Natural killer cell (primary cell): ENCODE measurements around the gene OPA3. TPM values are rescaled to one million over a fixed set of nuclear protein-coding genes. Genes with fewer than 3 reads are reported as not detected.
A peak's percentile ranks its signal among the peaks of the same experiment; 100 is the strongest.

Experiments
- ATAC-seq, 3 donors: fragments of 150-1000 bp in 2 of 3; fragments of 200-7000 bp in 1 of 3; cut with Tn5 transposase; 1 replicate in 1 of 3; 2 replicates in 2 of 3; pipeline ENCODE4 v1.10.0; 2021; ENCODE audit warnings: mild to moderate bottlenecking in 2 of 3, moderate library complexity in 2 of 3
- DNase-seq, 2 donors: peaks; one replicate each; pipeline versions ENCODE4 v3.0.0 to v3.0.0-alpha.2; 2013 to 2021; ENCODE audit warnings: mixed read lengths in 1 of 2
- H3K27ac ChIP-seq: one replicate; pipeline ENCODE4 v1.5.1; 2013; ENCODE audit warnings: mild to moderate bottlenecking, low read length
- H3K27me3 ChIP-seq: one replicate; pipeline ENCODE4 v1.6.1; 2013; ENCODE audit warnings: low read length; ENCODE audit not compliant: control insufficient read depth, insufficient read depth
- H3K36me3 ChIP-seq: one replicate; pipeline ENCODE4 v1.6.1; 2013; ENCODE audit warnings: low read length; ENCODE audit not compliant: control insufficient read depth, insufficient read depth
- H3K4me1 ChIP-seq: one replicate; pipeline ENCODE4 v1.6.1; 2013; ENCODE audit warnings: low read length; ENCODE audit not compliant: control insufficient read depth, insufficient read depth
- H3K4me3 ChIP-seq: one replicate; pipeline ENCODE4 v1.5.1; 2013; ENCODE audit warnings: low read length
- H3K9me3 ChIP-seq: one replicate; pipeline ENCODE4 v1.6.1; 2013; ENCODE audit warnings: low read length; ENCODE audit not compliant: control insufficient read depth, insufficient read depth
- H3K27ac Mint-ChIP-seq, 2 donors: one replicate each; pipeline ENCODE4 v1.8.0; 2022; ENCODE audit warnings: mild to moderate bottlenecking in 2 of 2, mixed read lengths in 2 of 2, moderate library complexity in 1 of 2
- H3K27me3 Mint-ChIP-seq, 2 donors: one replicate each; pipeline ENCODE4 v1.8.0; 2022; ENCODE audit warnings: low read depth in 2 of 2, mixed read lengths in 2 of 2
- H3K36me3 Mint-ChIP-seq: one replicate; pipeline ENCODE4 v1.8.0; 2022; ENCODE audit warnings: mixed read lengths
- H3K4me1 Mint-ChIP-seq, 2 donors: one replicate each; pipeline ENCODE4 v1.8.0; 2022; ENCODE audit warnings: mixed read lengths in 2 of 2
- H3K4me3 Mint-ChIP-seq: one replicate; pipeline ENCODE4 v1.8.0; 2022; ENCODE audit warnings: mild to moderate bottlenecking, moderate library complexity, mixed read lengths
- H3K9me3 Mint-ChIP-seq, 2 donors: one replicate each; pipeline ENCODE4 v1.8.0; 2022; ENCODE audit warnings: mixed read lengths in 2 of 2
- CTCF ChIP-seq: fragments of 200-600 bp; IDR thresholded peaks from one replicate; pipeline ENCODE4 v1.8.0; 2022; ENCODE audit warnings: antibody characterized with exemption
- WGBS: methylation state at CpG from one replicate; pipeline ENCODE4 v1.1.7; 2013; ENCODE audit warnings: missing lambda C conversion rate; ENCODE audit not compliant: insufficient coverage; 5-methylcytosine and 5-hydroxymethylcytosine counted together
- intact Hi-C: fragments of 100-400 bp; cut with micrococcal nuclease; formaldehyde crosslinking; loops from one replicate; pipeline ENCODE4 v1.14.2; 2022
- total RNA-seq, 4 donors: library from RNA; stranded (reverse); fragments of 120-200 nt in 1 of 4; gene quantifications; one replicate each; pipeline versions ENCODE4 v1.2.3 to v1.2.4, GENCODE V29; 2013 to 2022

Gene OPA3
- total RNA-seq, 3 donors from 2014 or later (not counting 1 experiment from before 2014, with no cell fraction given), result 8.2 to 10.4 (median 9.0) TPM

GRCh38 chr19:45587873-45588272 is 3.3 kb upstream of the OPA3 start:
- WGBS, result 81% methylated on average over 4 of the region's 4 CpGs
- Histone ChIP-seq H3K9me3 (no peaks in the 10 kb centered on the region), H3K36me3 (no peaks in the 10 kb centered on the region), H3K27ac (no peak overlapping the region), H3K4me3 (no peak overlapping the region), H3K27me3 (peaks cover 3% of the 10 kb centered on the region), H3K4me1 (peaks cover 19% of the 10 kb centered on the region)
- Mint-ChIP-seq H3K27ac (peak overlapping the region in 1 of 2 donors; percentile 53), H3K9me3 (no peaks in the 10 kb centered on the region), H3K4me3 (no peak overlapping the region), H3K36me3 (no peaks in the 10 kb centered on the region), H3K4me1 (peaks cover 14 to 24% of the 10 kb centered on the region in 2 donors), H3K27me3 (peaks cover 32 to 34% of the 10 kb centered on the region in 2 donors)
- no peak for ATAC-seq
- intact Hi-C loops, result no loop called here
- TF ChIP-seq CTCF, result no peak
- DNase-seq, result no peak

GRCh38 chr19:45585158-45585577 is 566 bp upstream of the OPA3 start:
- peak overlapping the region; percentile 89 for H3K4me3 Mint-ChIP-seq
- peak overlapping the region; percentile 95 to 96 for H3K27ac Mint-ChIP-seq
- Histone ChIP-seq H3K36me3 (no peaks in the 10 kb centered on the region), H3K27me3 (no peaks in the 10 kb centered on the region), H3K27ac (peak overlapping the region; percentile 96), H3K4me1 (peaks cover 16% of the 10 kb centered on the region), H3K9me3 (no peaks in the 10 kb centered on the region), H3K4me3 (peak overlapping the region; percentile 77)
- H3K4me1 Mint-ChIP-seq, result peaks cover 14 to 33% of the 10 kb centered on the region in 2 donors
- H3K36me3 Mint-ChIP-seq, result no peaks in the 10 kb centered on the region
- no peak for DNase-seq
- no peaks in the 10 kb centered on the region for H3K9me3 Mint-ChIP-seq
- WGBS, result 14% methylated on average over 6 of the region's 7 CpGs
- intact Hi-C loops, result no loop called here
- no peak for ATAC-seq
- peaks cover 10 to 12% of the 10 kb centered on the region in 2 donors for H3K27me3 Mint-ChIP-seq
- TF ChIP-seq CTCF, result no peak

GRCh38 chr19:45581576-45581975 is 3.0 kb downstream of the OPA3 start:
- Histone ChIP-seq H3K27me3 (no peaks in the 10 kb centered on the region), H3K27ac (no peak overlapping the region), H3K4me3 (no peak overlapping the region), H3K4me1 (peaks cover 16% of the 10 kb centered on the region), H3K9me3 (no peaks in the 10 kb centered on the region), H3K36me3 (no peaks in the 10 kb centered on the region)
- TF ChIP-seq CTCF, result no peak
- WGBS, result 96% methylated on average over 7 of the region's 7 CpGs
- peak overlapping the region; percentile 21 to 35 for H3K27ac Mint-ChIP-seq
- H3K9me3 Mint-ChIP-seq, result no peaks in the 10 kb centered on the region
- H3K36me3 Mint-ChIP-seq, result no peaks in the 10 kb centered on the region
- intact Hi-C loops, result no loop called here
- no peaks in the 10 kb centered on the region for H3K27me3 Mint-ChIP-seq
- no peak overlapping the region for H3K4me3 Mint-ChIP-seq
- peaks cover 14 to 38% of the 10 kb centered on the region in 2 donors for H3K4me1 Mint-ChIP-seq
- ATAC-seq, result no peak
- DNase-seq, result no peak

- Histone ChIP-seq H3K27me3 (no peaks in the 10 kb centered on the region), H3K9me3 (no peaks in the 10 kb centered on the region), H3K4me3 (no peak overlapping the region), H3K27ac (no peak overlapping the region), H3K4me1 (peaks cover 6% of the 10 kb centered on the region), H3K36me3 (no peaks in the 10 kb centered on the region)
- 94% methylated on average over 5 of the region's 5 CpGs for WGBS
- no peak for TF ChIP-seq CTCF
- H3K27me3 Mint-ChIP-seq, result no peaks in the 10 kb centered on the region
- intact Hi-C loops, result no loop called here
- no peak overlapping the region for H3K4me3 Mint-ChIP-seq
- ATAC-seq (no peak), DNase-seq (no peak)
- H3K36me3 Mint-ChIP-seq, result no peaks in the 10 kb centered on the region
- H3K9me3 Mint-ChIP-seq, result no peaks in the 10 kb centered on the region
- peaks cover 1 to 21% of the 10 kb centered on the region in 2 donors for H3K4me1 Mint-ChIP-seq
- peak overlapping the region in 1 of 2 donors; percentile 19 for H3K27ac Mint-ChIP-seq
These were observed 5.7 kb downstream of the OPA3 start for GRCh38 chr19:45578861-45579260.
